OCI-LY1 (cell line): ENCODE measurements around the gene CYGB.

Experiments
- CTCF ChIP-seq: fragments of 200-600 bp; sonication (generic), shearing (Covaris generic); IDR thresholded peaks from 2 replicates; pipeline ENCODE4 v1.5.1; 2017; ENCODE audit warnings: mild to moderate bottlenecking, antibody characterized with exemption, low read length, moderate library complexity, mixed read lengths
- EZH2 ChIP-seq: fragments of 200-600 bp; sonication (generic), shearing (Covaris generic); IDR thresholded peaks from 2 replicates; pipeline ENCODE4 v1.8.0; 2017; ENCODE audit warnings: borderline replicate concordance, mixed run types, mild to moderate bottlenecking, antibody characterized with exemption, low read length, moderate library complexity, mixed read lengths

GRCh38 chr17:76515274-76515949, 22.1 kb downstream of the CYGB start:
- TF ChIP-seq CTCF: no peak
- no peak for TF ChIP-seq EZH2
